MM.1S (cell line): Measurements from ENCODE around the gene NXN.

ENCODE experiments used
- DNase-seq: peaks from one replicate; pipeline ENCODE4 v3.0.0-alpha.2; 2015
- H2AFZ ChIP-seq: fragments of 300-600 bp; sonication (generic); 2 replicates; pipeline ENCODE4 v1.6.0; 2016; ENCODE audit warnings: antibody characterized with exemption, low read length
- H3F3A ChIP-seq: fragments of 300-600 bp; sonication (generic); 2 replicates; pipeline ENCODE4 v1.6.1; 2016; ENCODE audit warnings: mild to moderate bottlenecking, antibody characterized with exemption, low read length, moderate library complexity, mixed read lengths; ENCODE audit not compliant: insufficient read depth
- H3K27ac ChIP-seq: fragments of 300-600 bp; sonication (generic); 2 replicates; pipeline ENCODE4 v1.5.1; 2016; ENCODE audit warnings: mild to moderate bottlenecking, low read length
- H3K27me3 ChIP-seq: fragments of 300-600 bp; sonication (generic); replicated peaks from 2 replicates; pipeline ENCODE4 v1.6.0; 2016; ENCODE audit warnings: low read length; ENCODE audit not compliant: insufficient read depth
- H3K36me3 ChIP-seq: fragments of 300-600 bp; sonication (generic); replicated peaks from 2 replicates; pipeline ENCODE4 v1.6.1; 2016; ENCODE audit warnings: mild to moderate bottlenecking, low read length, mixed read lengths; ENCODE audit not compliant: insufficient read depth
- H3K4me1 ChIP-seq: fragments of 300-600 bp; sonication (generic); 2 replicates; pipeline ENCODE4 v1.6.1; 2016; ENCODE audit warnings: low read length, mixed read lengths
- H3K4me2 ChIP-seq: fragments of 300-600 bp; sonication (generic); 2 replicates; pipeline ENCODE4 v1.6.0; 2016; ENCODE audit warnings: low read depth, low read length
- H3K4me3 ChIP-seq: fragments of 300-600 bp; sonication (generic); 2 replicates; pipeline ENCODE4 v1.5.1; 2016; ENCODE audit warnings: low read length, mixed read lengths
- H3K79me2 ChIP-seq: fragments of 300-600 bp; sonication (generic); 2 replicates; pipeline ENCODE4 v1.6.1; 2016; ENCODE audit warnings: mixed run types, low read length, mixed read lengths
- H3K9ac ChIP-seq: fragments of 300-600 bp; sonication (generic); 2 replicates; pipeline ENCODE4 v1.6.1; 2016; ENCODE audit warnings: low read length, mixed read lengths
- H3K9me2 ChIP-seq: fragments of 300-600 bp; sonication (generic); replicated peaks from 2 replicates; pipeline ENCODE4 v1.6.1; 2016; ENCODE audit warnings: mild to moderate bottlenecking, low read length, mixed read lengths; ENCODE audit not compliant: insufficient read depth
- H3K9me3 ChIP-seq: fragments of 300-600 bp; sonication (generic); replicated peaks from 2 replicates; pipeline ENCODE4 v1.6.1; 2016; ENCODE audit warnings: mild to moderate bottlenecking, low read length, mixed read lengths; ENCODE audit not compliant: insufficient read depth
- H4K20me1 ChIP-seq: fragments of 300-600 bp; sonication (generic); 2 replicates; pipeline ENCODE4 v1.6.1; 2016; ENCODE audit warnings: mild to moderate bottlenecking, low read length, moderate library complexity, mixed read lengths; ENCODE audit not compliant: insufficient read depth
- CTCF ChIP-seq: fragments of 300-600 bp; sonication (generic); IDR thresholded peaks from 2 replicates; pipeline ENCODE4 v1.5.1; 2016; ENCODE audit warnings: antibody characterized with exemption, low read length, mixed read lengths
- EZH2 ChIP-seq: fragments of 300-600 bp; sonication (generic); optimal IDR thresholded peaks from 2 replicates; pipeline ENCODE3; 2017; ENCODE audit warnings: low read depth, mild to moderate bottlenecking, antibody characterized with exemption, low read length, mixed read lengths
- EZH2phosphoT487 ChIP-seq: fragments of 300-600 bp; sonication (generic); IDR thresholded peaks from 2 replicates; pipeline ENCODE4 v1.6.1; 2018; ENCODE audit warnings: antibody characterized with exemption, low read length

Gene NXN

GRCh38 chr17:916315-916714 is 63.3 kb downstream of the NXN start:
- H3K4me3 ChIP-seq: no peak overlapping the region
- H3K27ac ChIP-seq: no peak overlapping the region
- no peak overlapping the region for H3K4me2 ChIP-seq
- no peaks in the 10 kb centered on the region for H4K20me1 ChIP-seq
- no peaks in the 10 kb centered on the region for H3K36me3 ChIP-seq
- H3F3A ChIP-seq: no peaks in the 10 kb centered on the region
- H3K9me3 ChIP-seq: no peaks in the 10 kb centered on the region
- TF ChIP-seq CTCF: no peak
- no peak for TF ChIP-seq EZH2
- TF ChIP-seq EZH2phosphoT487: no peak
- peaks cover 97% of the 10 kb centered on the region for H3K27me3 ChIP-seq
- no peaks in the 10 kb centered on the region for H3K9me2 ChIP-seq
- H3K4me1 ChIP-seq: no peaks in the 10 kb centered on the region
- no peak for DNase-seq
- H3K9ac ChIP-seq: no peak overlapping the region
- no peak overlapping the region for H2AFZ ChIP-seq
- no peaks in the 10 kb centered on the region for H3K79me2 ChIP-seq

GRCh38 chr17:915538-916201 is 63.9 kb downstream of the NXN start:
- Histone ChIP-seq H3K36me3 (no peaks in the 10 kb centered on the region), H3F3A (no peaks in the 10 kb centered on the region), H3K9ac (no peak overlapping the region), H3K4me1 (no peaks in the 10 kb centered on the region), H3K9me2 (no peaks in the 10 kb centered on the region), H3K79me2 (no peaks in the 10 kb centered on the region), H3K27me3 (peaks cover 97% of the 10 kb centered on the region), H3K4me2 (no peak overlapping the region), H3K27ac (no peak overlapping the region), H3K9me3 (no peaks in the 10 kb centered on the region), H2AFZ (no peak overlapping the region), H4K20me1 (no peaks in the 10 kb centered on the region), H3K4me3 (no peak overlapping the region)
- TF ChIP-seq EZH2 (no peak), EZH2phosphoT487 (no peak), CTCF (no peak)
- no peak for DNase-seq

DNA sequence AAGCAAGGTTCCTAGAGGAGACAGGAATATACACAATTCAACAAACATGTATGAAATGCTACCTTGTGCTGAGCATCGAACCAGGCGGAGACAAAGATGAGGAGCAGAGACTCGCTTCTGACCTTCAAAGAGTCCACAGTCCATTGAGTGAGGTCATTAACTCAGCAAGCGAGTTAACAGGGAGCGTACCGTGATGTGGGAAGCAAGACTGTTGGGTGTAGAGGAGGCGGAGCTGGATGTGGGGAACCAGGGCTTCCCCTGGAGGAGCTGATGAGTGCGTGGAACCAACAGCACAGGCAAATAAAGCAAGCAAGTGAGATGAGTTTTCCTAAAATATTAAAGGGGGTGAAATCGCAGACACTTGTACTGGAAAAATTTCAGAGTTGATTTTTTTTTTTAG is 65.0 kb downstream of the NXN start:
- DNase-seq: no peak
- H2AFZ ChIP-seq: no peak overlapping the region
- TF ChIP-seq EZH2phosphoT487 (no peak), EZH2 (no peak), CTCF (no peak)
- H3K27me3 ChIP-seq: peaks cover 97% of the 10 kb centered on the region
- no peak overlapping the region for H3K4me3 ChIP-seq
- no peak overlapping the region for H3K27ac ChIP-seq
- no peak overlapping the region for H3K4me2 ChIP-seq
- H3K9ac ChIP-seq: no peak overlapping the region
- H3K4me1 ChIP-seq: no peaks in the 10 kb centered on the region
- no peaks in the 10 kb centered on the region for H3K36me3 ChIP-seq
- H4K20me1 ChIP-seq: no peaks in the 10 kb centered on the region
- H3K9me2 ChIP-seq: no peaks in the 10 kb centered on the region
- H3F3A ChIP-seq: no peaks in the 10 kb centered on the region
- H3K79me2 ChIP-seq: no peaks in the 10 kb centered on the region
- no peaks in the 10 kb centered on the region for H3K9me3 ChIP-seq
